K562 (cell line): ENCODE measurements around the gene ST3GAL3. TPM values are rescaled to one million over a fixed set of nuclear protein-coding genes. Genes with fewer than 3 reads are reported as not detected.

Source experiments
- ZNF217 ChIP-seq: sonication (generic); formaldehyde crosslinking; IDR thresholded peaks from 2 replicates; pipeline ENCODE4 v1.8.0; 2022; ENCODE audit warnings: mild to moderate bottlenecking, missing genetic modification reagents
- ZNF699 ChIP-seq: fragments of 250-450 bp; sonication (Bioruptor Pico); IDR thresholded peaks from 2 replicates; pipeline ENCODE4 v1.8.0; 2021; ENCODE audit warnings: mild to moderate bottlenecking, moderate library complexity; ENCODE audit not compliant: insufficient replicate concordance
- polyA plus RNA-seq, 8 experiments: library from polyadenylated mRNA; depleted of rRNA in 4 of 8; stranded (reverse) in 5 of 8; unstranded in 3 of 8; fragments of >200 nt; fragmentation: Nextera tagmentation in 2 of 8; fragmentation: Illumina TruSeq in 1 of 8; extraction: Ambion mirVana in 2 of 8; extraction: Trizol in 1 of 8; gene quantifications; 2 replicates each; pipeline versions ENCODE4 v1.2.1 to v1.2.3, GENCODE V29; 2011 to 2014; ENCODE audit warnings: inconsistent platforms in 1 of 8, missing spikeins in 1 of 8
- total RNA-seq, 7 experiments: library from RNA; depleted of rRNA in 6 of 7; stranded (reverse); fragments of >200 nt in 6 of 7; fragmentation: Illumina TruSeq in 2 of 7; extraction: Trizol in 2 of 7; gene quantifications; 2 replicates each; pipeline versions ENCODE4 v1.2.1 to v1.2.3, GENCODE V29; 2011 to 2021; ENCODE audit warnings: low replicate concordance in 1 of 7
- TF ChIP-seq, protein P1 (sequence below), 2 experiments: fragments of 450-650 bp in 1 of 2; sonication (generic) in 1 of 2; formaldehyde crosslinking in 1 of 2; IDR thresholded peaks; 2 replicates each; pipeline versions ENCODE4 v1.7.1 to v1.9.0; 2016 to 2022; ENCODE audit warnings: inconsistent platforms in 1 of 2, mild to moderate bottlenecking in 1 of 2, missing genetic modification reagents in 1 of 2
- TF ChIP-seq, protein P2 (sequence below), 2 experiments: fragments of 450-650 bp; formaldehyde crosslinking in 1 of 2; IDR thresholded peaks; 2 replicates each; pipeline versions ENCODE4 v1.4.0 to v1.6.1; 2014 to 2020; ENCODE audit warnings: mild to moderate bottlenecking in 2 of 2, borderline replicate concordance in 1 of 2, low read depth in 1 of 2
- TF ChIP-seq, protein P3 (sequence below), 2 experiments: fragments of 200-800 bp in 1 of 2; sonication (Bioruptor generic) in 1 of 2; sonication (generic) in 1 of 2; formaldehyde crosslinking in 1 of 2; IDR thresholded peaks in 1 of 2; conservative IDR thresholded peaks in 1 of 2; 2 replicates each; pipeline versions ENCODE4 v1.5.0 to v1.6.1; 2016 to 2020; ENCODE audit warnings: missing compliant biosample characterization in 1 of 2, missing genetic modification characterization in 1 of 2, missing genetic modification reagents in 1 of 2

ST3GAL3 gene
- total and polyA plus RNA-seq, 9 of the 15 experiments (the other 6 are each of a cell fraction or from before 2014, with no cell fraction given): 1.2 to 18.9 (median 11.0) TPM

- TF ChIP-seq, protein P1, sequence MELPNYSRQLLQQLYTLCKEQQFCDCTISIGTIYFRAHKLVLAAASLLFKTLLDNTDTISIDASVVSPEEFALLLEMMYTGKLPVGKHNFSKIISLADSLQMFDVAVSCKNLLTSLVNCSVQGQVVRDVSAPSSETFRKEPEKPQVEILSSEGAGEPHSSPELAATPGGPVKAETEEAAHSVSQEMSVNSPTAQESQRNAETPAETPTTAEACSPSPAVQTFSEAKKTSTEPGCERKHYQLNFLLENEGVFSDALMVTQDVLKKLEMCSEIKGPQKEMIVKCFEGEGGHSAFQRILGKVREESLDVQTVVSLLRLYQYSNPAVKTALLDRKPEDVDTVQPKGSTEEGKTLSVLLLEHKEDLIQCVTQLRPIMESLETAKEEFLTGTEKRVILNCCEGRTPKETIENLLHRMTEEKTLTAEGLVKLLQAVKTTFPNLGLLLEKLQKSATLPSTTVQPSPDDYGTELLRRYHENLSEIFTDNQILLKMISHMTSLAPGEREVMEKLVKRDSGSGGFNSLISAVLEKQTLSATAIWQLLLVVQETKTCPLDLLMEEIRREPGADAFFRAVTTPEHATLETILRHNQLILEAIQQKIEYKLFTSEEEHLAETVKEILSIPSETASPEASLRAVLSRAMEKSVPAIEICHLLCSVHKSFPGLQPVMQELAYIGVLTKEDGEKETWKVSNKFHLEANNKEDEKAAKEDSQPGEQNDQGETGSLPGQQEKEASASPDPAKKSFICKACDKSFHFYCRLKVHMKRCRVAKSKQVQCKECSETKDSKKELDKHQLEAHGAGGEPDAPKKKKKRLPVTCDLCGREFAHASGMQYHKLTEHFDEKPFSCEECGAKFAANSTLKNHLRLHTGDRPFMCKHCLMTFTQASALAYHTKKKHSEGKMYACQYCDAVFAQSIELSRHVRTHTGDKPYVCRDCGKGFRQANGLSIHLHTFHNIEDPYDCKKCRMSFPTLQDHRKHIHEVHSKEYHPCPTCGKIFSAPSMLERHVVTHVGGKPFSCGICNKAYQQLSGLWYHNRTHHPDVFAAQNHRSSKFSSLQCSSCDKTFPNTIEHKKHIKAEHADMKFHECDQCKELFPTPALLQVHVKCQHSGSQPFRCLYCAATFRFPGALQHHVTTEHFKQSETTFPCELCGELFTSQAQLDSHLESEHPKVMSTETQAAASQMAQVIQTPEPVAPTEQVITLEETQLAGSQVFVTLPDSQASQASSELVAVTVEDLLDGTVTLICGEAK (IDR thresholded peaks at IDR 0.05): 0 out of 2 replicates have a peak, but pooled peaks have one; percentile 25
- TF ChIP-seq, protein P1 (CRISPR knock-in tag; IDR thresholded peaks at IDR 0.05): no peak
- TF ChIP-seq ZNF217 (CRISPR knock-in tag): no peak
- TF ChIP-seq, protein P2, sequence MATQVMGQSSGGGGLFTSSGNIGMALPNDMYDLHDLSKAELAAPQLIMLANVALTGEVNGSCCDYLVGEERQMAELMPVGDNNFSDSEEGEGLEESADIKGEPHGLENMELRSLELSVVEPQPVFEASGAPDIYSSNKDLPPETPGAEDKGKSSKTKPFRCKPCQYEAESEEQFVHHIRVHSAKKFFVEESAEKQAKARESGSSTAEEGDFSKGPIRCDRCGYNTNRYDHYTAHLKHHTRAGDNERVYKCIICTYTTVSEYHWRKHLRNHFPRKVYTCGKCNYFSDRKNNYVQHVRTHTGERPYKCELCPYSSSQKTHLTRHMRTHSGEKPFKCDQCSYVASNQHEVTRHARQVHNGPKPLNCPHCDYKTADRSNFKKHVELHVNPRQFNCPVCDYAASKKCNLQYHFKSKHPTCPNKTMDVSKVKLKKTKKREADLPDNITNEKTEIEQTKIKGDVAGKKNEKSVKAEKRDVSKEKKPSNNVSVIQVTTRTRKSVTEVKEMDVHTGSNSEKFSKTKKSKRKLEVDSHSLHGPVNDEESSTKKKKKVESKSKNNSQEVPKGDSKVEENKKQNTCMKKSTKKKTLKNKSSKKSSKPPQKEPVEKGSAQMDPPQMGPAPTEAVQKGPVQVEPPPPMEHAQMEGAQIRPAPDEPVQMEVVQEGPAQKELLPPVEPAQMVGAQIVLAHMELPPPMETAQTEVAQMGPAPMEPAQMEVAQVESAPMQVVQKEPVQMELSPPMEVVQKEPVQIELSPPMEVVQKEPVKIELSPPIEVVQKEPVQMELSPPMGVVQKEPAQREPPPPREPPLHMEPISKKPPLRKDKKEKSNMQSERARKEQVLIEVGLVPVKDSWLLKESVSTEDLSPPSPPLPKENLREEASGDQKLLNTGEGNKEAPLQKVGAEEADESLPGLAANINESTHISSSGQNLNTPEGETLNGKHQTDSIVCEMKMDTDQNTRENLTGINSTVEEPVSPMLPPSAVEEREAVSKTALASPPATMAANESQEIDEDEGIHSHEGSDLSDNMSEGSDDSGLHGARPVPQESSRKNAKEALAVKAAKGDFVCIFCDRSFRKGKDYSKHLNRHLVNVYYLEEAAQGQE (IDR thresholded peaks at IDR 0.05; ENCODE audit: borderline replicate concordance): no peak
- TF ChIP-seq, protein P2 (CRISPR knock-in tag; IDR thresholded peaks at IDR 0.05; ENCODE audit: low read depth): no peak
- TF ChIP-seq ZNF699 (CRISPR knock-in tag): no peak
- TF ChIP-seq, protein P3, sequence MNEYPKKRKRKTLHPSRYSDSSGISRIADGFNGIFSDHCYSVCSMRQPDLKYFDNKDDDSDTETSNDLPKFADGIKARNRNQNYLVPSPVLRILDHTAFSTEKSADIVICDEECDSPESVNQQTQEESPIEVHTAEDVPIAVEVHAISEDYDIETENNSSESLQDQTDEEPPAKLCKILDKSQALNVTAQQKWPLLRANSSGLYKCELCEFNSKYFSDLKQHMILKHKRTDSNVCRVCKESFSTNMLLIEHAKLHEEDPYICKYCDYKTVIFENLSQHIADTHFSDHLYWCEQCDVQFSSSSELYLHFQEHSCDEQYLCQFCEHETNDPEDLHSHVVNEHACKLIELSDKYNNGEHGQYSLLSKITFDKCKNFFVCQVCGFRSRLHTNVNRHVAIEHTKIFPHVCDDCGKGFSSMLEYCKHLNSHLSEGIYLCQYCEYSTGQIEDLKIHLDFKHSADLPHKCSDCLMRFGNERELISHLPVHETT (CRISPR knock-in tag; conservative IDR thresholded peaks at IDR 0.05 in 1 of 2, IDR thresholded peaks at IDR 0.05 in 1 of 2): peak in 1 of 2 experiments; percentile 84; a peak in 1 of 4 replicates
Measured at GRCh38 chr1:43979528-43980254, 272.4 kb downstream of the ST3GAL3 start (continued).
